D721Med (cell line): ENCODE data around the gene FOXF1.
A peak's percentile ranks its signal among the peaks of the same experiment; 100 is the strongest.

Source experiments
- DNase-seq: peaks from one replicate; pipeline ENCODE4 v3.0.0; 2011; ENCODE audit warnings: low spot score; ENCODE audit not compliant: insufficient read length
- FAIRE-seq: peaks from 2 replicates; lab custom pipeline; 2011; peaks lifted over from hg19 to GRCh38; lab: Jason Lieb, UNC
- TF ChIP-seq, protein P1 (sequence below): IDR thresholded peaks from 2 replicates; pipeline ENCODE4 v1.5.1; 2012; ENCODE audit warnings: mild to moderate bottlenecking, control low read depth; ENCODE audit not compliant: insufficient read depth; ENCODE audit errors: missing control alignments

FOXF1 gene

DNA sequence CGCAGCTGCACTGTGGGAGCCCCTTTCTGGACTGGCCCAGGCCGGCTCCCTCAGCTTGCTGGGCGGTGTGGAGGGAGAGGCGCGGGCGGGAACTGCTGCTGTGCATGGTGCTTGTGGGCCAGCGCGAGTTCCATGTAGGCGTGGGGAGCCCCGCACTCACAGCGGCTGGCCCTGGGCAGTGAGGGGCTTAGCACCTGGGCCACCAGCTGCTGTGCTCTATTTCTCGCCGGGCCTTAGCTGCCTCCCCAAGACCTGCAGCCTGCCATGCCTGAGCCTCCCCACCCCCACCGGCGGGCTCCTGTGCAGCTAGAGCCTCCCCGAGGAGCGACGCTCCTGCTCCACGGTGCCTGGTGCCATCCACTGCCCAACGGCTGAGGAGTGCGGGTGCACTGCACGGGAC is 43.0 kb downstream of the FOXF1 start:
- FAIRE-seq (no peak), DNase-seq (no peak)
- TF ChIP-seq, protein P1, sequence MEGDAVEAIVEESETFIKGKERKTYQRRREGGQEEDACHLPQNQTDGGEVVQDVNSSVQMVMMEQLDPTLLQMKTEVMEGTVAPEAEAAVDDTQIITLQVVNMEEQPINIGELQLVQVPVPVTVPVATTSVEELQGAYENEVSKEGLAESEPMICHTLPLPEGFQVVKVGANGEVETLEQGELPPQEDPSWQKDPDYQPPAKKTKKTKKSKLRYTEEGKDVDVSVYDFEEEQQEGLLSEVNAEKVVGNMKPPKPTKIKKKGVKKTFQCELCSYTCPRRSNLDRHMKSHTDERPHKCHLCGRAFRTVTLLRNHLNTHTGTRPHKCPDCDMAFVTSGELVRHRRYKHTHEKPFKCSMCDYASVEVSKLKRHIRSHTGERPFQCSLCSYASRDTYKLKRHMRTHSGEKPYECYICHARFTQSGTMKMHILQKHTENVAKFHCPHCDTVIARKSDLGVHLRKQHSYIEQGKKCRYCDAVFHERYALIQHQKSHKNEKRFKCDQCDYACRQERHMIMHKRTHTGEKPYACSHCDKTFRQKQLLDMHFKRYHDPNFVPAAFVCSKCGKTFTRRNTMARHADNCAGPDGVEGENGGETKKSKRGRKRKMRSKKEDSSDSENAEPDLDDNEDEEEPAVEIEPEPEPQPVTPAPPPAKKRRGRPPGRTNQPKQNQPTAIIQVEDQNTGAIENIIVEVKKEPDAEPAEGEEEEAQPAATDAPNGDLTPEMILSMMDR = no peak

DNA sequence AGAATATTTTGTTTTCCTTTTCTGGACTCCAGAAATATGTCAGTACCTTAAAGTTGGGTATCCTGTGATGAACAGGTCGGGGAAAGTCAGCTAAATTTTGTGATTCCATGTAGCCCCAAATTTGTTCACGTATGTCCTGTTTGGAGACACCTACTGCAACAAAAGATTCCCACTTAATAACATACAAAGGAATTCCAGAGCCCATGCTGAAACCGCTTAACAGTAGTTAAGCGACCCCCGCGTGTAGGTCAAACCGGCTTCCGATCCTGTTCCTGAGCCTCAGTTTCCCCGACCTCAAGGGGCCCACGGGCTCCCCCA is 44.2 kb downstream of the FOXF1 start:
- DNase-seq (no peak), FAIRE-seq (no peak)
- TF ChIP-seq, protein P1 = no peak

DNA sequence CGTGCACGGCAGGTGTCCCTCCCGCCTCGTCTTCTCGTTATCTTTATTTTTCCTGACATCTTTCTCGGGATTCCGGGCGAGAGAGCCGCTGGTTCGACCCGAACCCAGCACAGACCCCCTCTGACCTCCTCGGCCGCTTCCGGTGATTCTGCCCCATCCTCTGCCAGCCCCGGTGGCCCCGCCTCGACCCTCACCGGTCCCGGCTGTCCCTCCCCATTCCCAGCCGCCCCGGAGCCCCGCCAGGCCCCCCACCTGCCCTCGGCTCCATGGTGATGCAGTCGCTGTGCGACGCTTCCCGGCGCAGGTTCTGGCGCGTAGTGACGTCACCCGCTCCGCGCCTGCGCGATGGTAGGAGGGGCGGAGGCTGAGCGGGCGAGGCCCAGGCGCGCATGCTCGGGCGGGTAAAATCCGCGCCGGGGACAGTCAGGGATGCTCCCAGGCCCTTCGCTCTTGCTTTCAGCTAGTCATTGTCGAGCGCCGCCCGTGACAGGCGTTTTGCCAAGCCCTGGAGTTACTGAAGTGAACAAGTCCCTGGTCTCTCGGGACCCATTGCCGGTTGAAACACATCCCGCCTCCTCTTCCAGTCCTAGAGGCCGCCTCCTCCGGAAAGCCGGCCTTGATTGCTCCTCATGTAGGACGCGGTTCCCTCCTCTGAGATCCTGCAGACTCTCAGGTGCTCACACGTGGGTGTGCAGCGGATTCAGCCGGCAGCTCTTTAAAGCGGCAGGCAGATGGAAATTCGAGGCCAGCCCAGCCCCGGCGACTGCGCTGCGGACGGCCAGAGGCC is 44.8 kb downstream of the FOXF1 start, which contains the start of gene MTHFSD:
TSS of gene MTHFSD (minus strand) at position 319 of the 787 bp plus-strand sequence. CDS start at position 268, 51 bp downstream.
- TF ChIP-seq, protein P1 = no peak
- no peak for FAIRE-seq
- DNase-seq = peak; percentile 80

DNA sequence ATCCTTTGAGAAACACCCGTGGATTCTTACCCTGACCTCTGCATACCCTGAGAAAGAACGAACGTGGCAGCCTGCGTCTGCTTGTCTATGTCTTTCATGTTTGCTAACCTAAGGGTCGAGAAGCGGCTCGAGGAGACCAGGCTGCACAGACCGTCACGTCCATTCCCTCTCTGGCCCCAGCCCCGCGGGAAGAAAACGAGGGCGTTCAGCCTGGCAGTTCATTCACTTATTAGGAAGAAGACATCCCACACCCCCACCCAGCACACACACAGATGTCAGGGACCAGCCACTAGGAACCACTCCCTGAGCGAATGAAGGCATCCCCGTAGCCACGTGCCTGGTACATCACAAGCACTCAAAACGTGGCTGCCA is 45.4 kb downstream of the FOXF1 start:
- TF ChIP-seq, protein P1 = no peak
- FAIRE-seq (no peak), DNase-seq (no peak)

DNA sequence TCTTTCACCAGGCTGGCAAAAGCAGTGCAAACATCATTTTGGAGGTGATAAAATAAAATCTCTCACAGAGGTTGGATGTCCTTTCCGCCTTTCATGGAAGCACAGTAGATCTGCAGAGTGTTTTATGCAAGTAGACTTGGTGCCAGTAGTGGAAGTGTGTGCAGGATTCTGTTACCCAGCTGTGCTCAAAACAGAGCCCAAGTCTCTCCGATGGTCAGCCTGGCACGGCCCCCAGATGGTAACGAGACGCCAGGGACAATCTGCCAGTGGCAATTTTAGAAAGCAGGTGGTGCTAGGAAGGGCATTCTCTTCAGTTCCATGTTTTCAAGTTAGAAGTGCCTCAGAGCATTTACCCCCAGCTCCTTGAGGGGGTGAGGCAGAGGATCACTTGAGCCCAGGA is 46.2 kb downstream of the FOXF1 start:
- FAIRE-seq (no peak), DNase-seq (no peak)
- TF ChIP-seq, protein P1 = no peak

DNA sequence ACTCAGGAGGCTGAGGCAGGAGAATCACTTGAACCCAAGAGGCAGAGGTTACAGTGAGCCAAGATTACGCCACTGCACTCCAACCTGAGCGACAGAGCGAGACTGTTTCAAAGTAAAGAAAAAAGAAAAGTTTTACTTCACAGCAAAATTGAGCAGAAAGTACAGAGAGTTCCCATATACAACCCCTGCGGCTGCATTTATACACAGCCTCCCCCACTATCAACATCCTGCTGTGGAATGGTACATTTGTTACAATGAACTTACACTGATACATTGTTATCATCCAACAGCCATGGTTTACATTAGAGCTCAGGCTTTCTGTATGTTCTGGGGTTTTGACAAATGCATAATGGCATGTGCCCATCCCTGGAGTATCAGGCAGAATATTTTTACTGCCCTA is 47.3 kb downstream of the FOXF1 start:
- DNase-seq (no peak), FAIRE-seq (no peak)
- TF ChIP-seq, protein P1 = no peak
